ELR (cell line): ENCODE data around the gene TMPRSS6.
A peak's percentile ranks its signal among the peaks of the same experiment; 100 is the strongest.
"Not testable (repeated sequence)": the region's sequence is repeated elsewhere in the genome, so short reads cannot be mapped to it uniquely, and the experiment has no call there.

Source experiments
- DNase-seq: peaks from one replicate; pipeline ENCODE4 v3.0.0-alpha.2; 2015; ENCODE audit warnings: low read depth

Gene TMPRSS6

GRCh38 chr22:37088750-37089408 is 20.6 kb downstream of the TMPRSS6 start:
- DNase-seq = no peak

DNA sequence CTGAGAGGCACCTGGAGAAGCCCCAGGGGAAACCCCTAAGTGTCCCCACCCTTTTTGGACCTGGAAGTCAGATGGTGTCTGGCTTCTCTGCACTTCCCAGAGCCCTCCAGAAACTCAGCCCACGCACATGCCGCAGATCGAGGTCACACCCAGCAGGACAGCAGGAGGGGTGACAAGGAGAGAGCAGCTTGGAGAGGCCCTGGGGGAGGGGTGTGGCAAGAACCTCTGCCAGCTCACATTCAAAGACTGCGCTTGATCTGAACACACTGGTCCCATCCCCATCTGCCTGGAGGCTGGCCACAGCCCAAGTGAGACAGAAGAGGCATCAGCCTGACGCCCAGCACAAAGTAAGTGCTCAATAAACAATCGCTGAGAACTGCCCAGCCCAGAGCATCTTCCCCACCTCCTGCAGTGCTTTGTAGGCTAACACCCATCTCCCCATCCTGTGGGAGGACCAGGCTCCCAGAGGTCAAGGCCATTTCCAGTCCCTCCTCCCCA is 21.4 kb downstream of the TMPRSS6 start:
- peak; percentile 60 for DNase-seq

GRCh38 chr22:37086184-37086583 is 23.3 kb downstream of the TMPRSS6 start:
- DNase-seq = no peak

- DNase-seq = no peak
These were observed 25.1 kb downstream of the TMPRSS6 start for GRCh38 chr22:37084385-37084784.

DNA sequence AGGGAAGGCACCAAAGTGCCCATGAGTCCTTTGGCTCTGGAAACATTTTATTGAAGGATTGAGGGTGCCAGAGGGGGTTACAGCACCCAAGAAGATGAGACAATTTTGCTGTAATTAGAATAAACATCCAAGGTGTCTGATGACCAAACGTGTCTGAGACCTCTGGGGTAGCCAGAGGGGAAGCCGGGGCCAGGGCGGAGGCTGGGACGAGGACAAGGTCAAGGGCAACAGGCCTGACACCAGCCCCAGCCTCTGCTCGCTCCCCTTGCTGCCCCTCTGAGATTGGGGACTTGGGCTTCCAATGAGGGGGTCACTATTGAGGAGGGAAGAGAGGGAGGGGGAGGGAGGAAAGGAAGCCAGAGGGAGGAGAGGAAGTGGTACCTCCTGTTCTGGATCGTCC is 25.6 kb downstream of the TMPRSS6 start:
- DNase-seq = no peak

GRCh38 chr22:37082251-37082873 is 27.2 kb downstream of the TMPRSS6 start:
- no peak for DNase-seq

GRCh38 chr22:37080838-37081237 is 28.7 kb downstream of the TMPRSS6 start:
- no peak for DNase-seq

DNA sequence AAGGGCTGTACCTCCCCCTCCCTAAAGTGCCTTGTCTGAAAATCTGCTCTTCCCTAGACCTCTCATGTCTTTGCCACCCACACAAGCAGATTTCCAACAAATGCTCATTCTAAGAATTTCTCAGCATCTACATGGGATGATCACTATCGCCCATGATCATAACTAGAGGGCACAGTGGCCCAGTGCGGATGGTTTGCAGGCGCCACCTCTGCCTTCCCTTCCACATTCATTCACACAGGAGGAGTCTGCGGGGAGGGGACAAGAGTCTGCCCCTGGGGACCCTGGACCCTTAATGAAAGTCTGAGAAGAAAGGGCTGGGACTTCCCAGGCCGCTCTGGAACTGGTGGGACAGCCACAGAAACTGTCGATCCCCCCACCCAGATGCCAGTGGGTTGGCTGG is 29.1 kb downstream of the TMPRSS6 start:
- DNase-seq = no peak

GRCh38 chr22:37079668-37080171 is 29.8 kb downstream of the TMPRSS6 start:
- peak; percentile 66 for DNase-seq

GRCh38 chr22:37079158-37079557 is 30.4 kb downstream of the TMPRSS6 start:
- DNase-seq = no peak

DNA sequence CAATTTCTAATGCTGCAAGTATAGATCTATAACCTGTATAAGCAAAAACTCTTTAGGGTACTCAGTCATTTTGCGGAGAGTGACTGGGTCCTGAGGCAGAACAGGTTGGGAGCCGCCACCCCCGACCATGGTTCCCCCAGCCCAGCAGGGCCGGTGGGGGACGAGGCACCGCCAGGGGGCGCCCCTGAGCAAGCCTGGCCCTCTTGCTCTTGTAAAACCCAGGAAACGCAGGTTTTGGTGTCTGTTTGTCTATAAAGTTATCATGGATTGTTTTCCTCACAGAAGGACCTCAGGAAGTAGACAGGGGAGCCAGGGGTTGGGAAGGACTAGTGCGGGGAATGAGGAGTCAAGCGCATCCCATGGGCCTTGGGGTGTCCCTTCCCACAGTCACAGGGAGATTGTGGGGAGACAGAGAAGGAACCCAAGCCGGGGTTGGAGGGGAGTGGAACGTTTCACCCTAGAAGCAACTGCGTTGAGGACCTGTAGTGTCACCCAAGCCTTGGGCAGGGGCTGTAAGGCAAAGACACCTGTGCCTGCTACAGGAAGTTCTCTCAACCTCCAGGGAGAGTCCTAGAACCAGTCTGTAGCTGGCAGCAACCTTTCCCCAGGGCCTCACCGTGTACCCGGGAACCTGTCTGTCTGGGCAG is 31.6 kb downstream of the TMPRSS6 start:
- DNase-seq = peak; percentile 61

DNA sequence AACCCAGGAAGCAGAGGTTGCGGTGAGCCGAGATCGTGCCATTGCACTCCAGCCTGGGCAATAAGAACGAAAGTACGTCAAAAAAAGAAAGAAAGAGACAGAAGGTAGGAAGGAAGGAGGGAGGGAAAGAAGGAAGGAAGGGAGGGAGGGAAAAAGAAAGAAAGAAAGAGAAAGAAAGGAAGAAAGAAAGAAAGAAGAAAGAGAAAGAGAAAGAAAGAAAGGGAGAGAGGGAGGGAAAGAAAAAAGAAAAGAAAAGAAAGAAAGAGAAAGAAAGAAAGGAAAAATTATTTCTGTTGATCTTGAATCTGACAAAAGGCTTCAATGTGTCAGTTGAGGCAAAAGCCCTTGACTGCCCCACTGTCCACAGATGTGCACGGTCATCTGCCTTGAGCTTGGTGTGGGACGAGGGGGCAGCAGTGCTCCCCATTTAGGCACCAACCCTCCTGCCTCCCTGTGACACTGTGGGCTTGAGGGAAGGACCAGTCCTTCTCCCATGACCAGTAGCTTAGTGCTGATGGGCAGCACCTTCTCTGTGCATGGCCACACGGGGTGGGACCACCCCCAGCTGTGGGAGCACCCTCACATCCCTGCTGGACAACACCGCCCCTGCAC is 33.6 kb downstream of the TMPRSS6 start:
- no peak for DNase-seq

DNA sequence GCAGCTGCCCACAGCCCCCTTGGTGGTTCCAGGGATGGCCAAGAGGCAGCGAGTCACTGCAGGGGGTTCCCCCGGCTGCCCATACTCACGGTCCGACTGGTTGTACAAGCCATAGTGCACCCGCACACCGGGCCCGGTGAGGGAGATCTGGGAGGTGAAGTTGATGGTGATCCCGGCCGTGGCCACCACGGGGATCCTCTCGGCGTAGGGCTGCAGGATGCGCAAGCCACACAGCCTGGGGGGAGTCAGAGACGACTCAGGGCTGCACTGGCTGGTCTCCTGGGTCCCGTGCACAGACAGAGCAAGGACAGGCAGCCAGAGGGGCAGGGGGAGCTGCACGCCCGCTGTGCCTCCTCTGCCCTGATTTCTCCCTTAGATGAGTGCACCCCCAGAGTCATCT is 34.5 kb downstream of the TMPRSS6 start:
- DNase-seq = no peak

GRCh38 chr22:37074537-37074936 is 35.0 kb downstream of the TMPRSS6 start:
- DNase-seq = no peak

DNA sequence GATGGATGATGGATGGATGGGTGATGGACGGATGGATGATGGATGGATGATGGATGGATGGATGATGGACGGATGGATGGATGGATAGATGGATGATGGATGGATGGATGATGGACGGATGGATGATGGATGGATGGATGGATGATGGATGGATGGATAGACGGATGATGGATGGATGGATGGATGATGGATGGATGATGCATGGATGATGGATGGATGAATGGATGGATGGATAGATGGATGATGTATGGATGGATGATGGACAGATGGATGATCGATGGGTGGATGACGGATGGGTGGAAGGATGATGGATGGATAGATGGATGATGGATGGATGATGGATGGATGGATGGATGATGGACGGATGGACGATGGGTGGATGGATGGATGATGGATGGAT is 36.8 kb downstream of the TMPRSS6 start:
- no peak for DNase-seq

DNA sequence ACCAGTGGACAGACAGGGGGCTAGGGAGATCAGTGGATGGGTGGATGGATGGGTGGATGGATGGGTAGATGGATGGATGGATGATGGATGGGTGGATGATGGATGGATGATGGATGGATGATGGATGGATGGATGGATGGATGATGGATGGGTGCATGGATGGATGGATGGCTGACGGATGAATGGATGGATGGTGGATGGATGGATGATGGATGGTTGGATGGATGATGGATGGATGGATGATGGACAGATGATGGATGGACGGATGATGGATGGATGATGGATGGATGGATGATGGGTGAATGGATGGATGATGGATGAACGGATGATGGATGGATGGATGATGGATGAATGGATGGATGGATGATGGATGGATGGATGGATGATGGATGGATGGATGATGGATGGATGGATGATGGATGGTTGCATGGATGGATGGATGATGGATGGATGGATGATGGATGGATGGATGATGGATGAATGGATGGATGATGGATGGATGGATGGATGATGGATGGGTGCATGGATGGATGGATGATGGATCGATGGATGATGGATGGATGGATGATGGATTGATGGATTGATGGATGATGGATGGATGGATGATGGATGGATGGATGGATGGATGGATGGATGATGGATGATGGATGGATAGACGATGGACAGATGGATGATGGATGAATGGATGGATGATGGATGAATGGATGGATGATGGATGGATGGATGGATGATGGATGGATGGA is 37.5 kb downstream of the TMPRSS6 start:
- DNase-seq = not testable (repeated sequence)

- DNase-seq = no peak
These were observed 38.8 kb downstream of the TMPRSS6 start for GRCh38 chr22:37070744-37071143.

DNA sequence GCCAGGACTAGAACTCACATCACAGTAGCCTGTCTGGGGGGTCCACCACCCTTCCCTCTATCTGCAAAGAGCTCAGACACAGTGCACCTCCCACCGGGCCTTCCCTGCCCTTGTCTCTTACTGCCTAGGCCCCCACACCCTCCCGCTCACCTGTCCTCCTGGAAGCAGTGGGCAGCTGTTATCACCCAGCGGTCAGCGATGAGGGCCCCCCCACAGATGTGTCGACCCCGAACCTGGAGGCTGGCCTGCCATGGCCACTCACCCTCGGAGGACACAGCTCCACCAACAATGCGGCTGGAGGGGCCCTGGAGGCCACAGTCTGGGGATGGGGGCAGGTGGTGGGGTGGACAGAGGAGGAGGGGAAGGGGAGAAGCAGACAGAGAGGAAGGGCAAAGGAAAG is 39.2 kb downstream of the TMPRSS6 start:
- DNase-seq = no peak

DNA sequence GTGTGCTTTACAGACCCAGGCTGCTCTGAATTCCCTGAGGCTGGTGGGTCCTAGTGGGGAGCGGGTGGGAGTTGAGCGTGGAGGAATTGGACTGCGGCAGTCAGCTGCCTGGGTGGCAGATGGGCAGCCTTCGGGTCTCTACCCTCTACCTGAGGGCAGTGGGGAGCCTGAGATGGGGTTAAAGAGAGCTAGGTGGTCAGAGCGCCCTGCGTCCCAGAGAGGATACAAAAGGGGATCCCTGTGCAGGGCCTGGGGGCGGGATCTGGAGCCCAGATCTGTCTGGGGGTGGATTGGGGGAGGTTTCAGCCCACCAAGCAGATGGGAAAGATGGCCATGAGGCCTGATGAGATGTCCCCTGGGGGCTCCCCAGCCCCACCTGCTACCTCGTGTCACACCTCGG is 39.8 kb downstream of the TMPRSS6 start:
- no peak for DNase-seq

DNA sequence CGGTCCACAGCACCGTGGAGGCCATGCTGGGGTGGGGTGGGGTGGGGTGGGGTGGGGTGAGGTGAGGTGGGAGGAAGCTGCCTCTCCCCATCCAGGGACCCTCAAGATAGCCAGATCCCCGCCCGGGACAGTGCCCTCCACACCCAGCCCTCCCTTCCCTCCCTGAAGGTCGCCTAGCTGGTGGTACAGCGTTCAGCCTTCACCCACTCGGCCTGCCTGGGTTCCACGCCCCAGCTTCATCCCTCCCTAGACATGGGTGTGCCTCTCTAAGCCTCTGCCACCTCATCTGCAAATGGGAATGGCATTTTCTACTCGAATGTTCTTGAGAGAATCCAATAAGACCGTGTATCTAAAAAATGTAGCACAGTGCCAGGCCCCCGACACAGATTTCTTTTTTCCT is 40.2 kb downstream of the TMPRSS6 start:
- DNase-seq = no peak

DNA sequence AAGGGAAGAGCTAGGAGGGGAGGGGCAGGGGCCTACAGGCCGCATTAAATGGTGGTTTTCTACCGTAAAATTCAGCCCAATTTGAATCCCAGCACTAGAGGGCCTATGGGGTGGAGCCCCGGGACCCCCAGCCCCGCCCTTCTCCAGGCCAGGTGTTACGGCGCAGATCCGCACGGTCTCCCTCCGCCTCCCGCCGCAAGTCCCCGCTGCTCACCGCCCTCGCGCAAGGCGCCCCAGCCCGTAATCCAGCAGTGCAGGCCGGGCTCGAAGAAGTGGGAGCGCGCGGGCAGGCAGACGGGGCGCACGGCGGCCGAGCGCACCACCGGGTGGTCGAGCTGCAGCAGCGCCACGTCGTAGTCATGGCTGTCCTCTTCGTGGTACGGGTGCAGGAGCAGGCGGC is 40.7 kb downstream of the TMPRSS6 start:
- no peak for DNase-seq

- DNase-seq = no peak
These were observed 42.1 kb downstream of the TMPRSS6 start for GRCh38 chr22:37067428-37067827.
